DMS153 treated with DMSO at 0.1 percent for 48 hours (cell line): ENCODE results near the gene DMRTA1.
"Not testable (repeated sequence)": the region's sequence is repeated elsewhere in the genome, so short reads cannot be mapped to it uniquely, and the experiment has no call there.

ENCODE experiments used
- DNase-seq: peaks from one replicate; lab custom pipeline; 2025; ENCODE audit not compliant: unreplicated experiment; lab: John Stamatoyannopoulos, UW

DMRTA1 gene

GRCh38 chr9:22455181-22455580 lies 8.6 kb downstream of the DMRTA1 start:
- no peak for DNase-seq

- peak; percentile 66 for DNase-seq
Observed at GRCh38 chr9:22457448-22457847, 10.8 kb downstream of the DMRTA1 start.

- DNase-seq: no peak
Observed at GRCh38 chr9:22463205-22463604, 16.6 kb downstream of the DMRTA1 start.

GRCh38 chr9:22469928-22470544 lies 23.4 kb downstream of the DMRTA1 start:
- DNase-seq: peak; percentile 57

- DNase-seq: no peak
Observed at GRCh38 chr9:22481566-22481965, 34.9 kb downstream of the DMRTA1 start.

- no peak for DNase-seq
Observed at GRCh38 chr9:22483528-22484070, 37.0 kb downstream of the DMRTA1 start.

GRCh38 chr9:22496197-22496596 lies 49.6 kb downstream of the DMRTA1 start:
- not testable (repeated sequence) for DNase-seq
